ENCODE measurements around the gene METAP2. TPM values are rescaled to one million over a fixed set of nuclear protein-coding genes. Genes with fewer than 3 reads are reported as not detected.

The METAP2 gene
- total and polyA plus RNA-seq, 2 experiments from 2014 or later = 111 to 159 TPM

DNA sequence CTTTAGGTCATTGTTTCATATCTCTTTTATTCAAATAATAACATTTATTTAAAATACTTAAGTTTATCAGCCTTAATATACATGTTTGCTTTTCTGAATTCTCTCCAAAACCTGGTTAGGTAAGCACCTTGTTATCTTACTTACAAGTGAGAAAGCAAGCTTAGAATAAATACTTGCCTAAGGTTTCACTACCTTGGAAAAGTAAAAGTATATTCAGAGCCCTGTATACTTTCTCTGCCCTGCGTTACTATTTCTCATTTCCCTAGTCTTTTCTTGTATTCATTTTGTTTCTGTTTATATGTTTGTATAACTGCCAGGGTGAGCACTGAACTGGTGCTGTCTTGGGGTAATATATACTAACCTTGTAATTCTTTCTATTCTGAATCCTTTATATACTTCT, 21.5 kb downstream of the METAP2 start:
- Histone ChIP-seq H3K4me3 (no peak overlapping the region), H2AFZ (no peak overlapping the region), H3K79me2 (replicated peaks; ENCODE audit: insufficient read depth) (peaks cover 47% of the 10 kb centered on the region), H3K36me3 (ENCODE audit: insufficient read depth) (peaks cover 54% of the 10 kb centered on the region), H3K4me1 (ENCODE audit: insufficient read depth) (no peaks in the 10 kb centered on the region), H3K27ac (ENCODE audit: low read depth) (no peak overlapping the region), H4K20me1 (replicated peaks; ENCODE audit: insufficient read depth) (peaks cover 5% of the 10 kb centered on the region), H3F3A (replicated peaks; ENCODE audit: low read depth) (no peaks in the 10 kb centered on the region), H3K4me2 (no peak overlapping the region), H3K9me2 (ENCODE audit: insufficient read depth) (no peaks in the 10 kb centered on the region), H3K27me3 (ENCODE audit: insufficient read depth) (no peaks in the 10 kb centered on the region)
- H3K36me3 Mint-ChIP-seq (ENCODE audit: low read depth) = peaks cover 71% of the 10 kb centered on the region
- DNase-seq (ENCODE audit: low spot score) (no peak), ATAC-seq (no peak)
- no peaks in the 10 kb centered on the region for H3K4me1 Mint-ChIP-seq
- TF ChIP-seq, protein P1, sequence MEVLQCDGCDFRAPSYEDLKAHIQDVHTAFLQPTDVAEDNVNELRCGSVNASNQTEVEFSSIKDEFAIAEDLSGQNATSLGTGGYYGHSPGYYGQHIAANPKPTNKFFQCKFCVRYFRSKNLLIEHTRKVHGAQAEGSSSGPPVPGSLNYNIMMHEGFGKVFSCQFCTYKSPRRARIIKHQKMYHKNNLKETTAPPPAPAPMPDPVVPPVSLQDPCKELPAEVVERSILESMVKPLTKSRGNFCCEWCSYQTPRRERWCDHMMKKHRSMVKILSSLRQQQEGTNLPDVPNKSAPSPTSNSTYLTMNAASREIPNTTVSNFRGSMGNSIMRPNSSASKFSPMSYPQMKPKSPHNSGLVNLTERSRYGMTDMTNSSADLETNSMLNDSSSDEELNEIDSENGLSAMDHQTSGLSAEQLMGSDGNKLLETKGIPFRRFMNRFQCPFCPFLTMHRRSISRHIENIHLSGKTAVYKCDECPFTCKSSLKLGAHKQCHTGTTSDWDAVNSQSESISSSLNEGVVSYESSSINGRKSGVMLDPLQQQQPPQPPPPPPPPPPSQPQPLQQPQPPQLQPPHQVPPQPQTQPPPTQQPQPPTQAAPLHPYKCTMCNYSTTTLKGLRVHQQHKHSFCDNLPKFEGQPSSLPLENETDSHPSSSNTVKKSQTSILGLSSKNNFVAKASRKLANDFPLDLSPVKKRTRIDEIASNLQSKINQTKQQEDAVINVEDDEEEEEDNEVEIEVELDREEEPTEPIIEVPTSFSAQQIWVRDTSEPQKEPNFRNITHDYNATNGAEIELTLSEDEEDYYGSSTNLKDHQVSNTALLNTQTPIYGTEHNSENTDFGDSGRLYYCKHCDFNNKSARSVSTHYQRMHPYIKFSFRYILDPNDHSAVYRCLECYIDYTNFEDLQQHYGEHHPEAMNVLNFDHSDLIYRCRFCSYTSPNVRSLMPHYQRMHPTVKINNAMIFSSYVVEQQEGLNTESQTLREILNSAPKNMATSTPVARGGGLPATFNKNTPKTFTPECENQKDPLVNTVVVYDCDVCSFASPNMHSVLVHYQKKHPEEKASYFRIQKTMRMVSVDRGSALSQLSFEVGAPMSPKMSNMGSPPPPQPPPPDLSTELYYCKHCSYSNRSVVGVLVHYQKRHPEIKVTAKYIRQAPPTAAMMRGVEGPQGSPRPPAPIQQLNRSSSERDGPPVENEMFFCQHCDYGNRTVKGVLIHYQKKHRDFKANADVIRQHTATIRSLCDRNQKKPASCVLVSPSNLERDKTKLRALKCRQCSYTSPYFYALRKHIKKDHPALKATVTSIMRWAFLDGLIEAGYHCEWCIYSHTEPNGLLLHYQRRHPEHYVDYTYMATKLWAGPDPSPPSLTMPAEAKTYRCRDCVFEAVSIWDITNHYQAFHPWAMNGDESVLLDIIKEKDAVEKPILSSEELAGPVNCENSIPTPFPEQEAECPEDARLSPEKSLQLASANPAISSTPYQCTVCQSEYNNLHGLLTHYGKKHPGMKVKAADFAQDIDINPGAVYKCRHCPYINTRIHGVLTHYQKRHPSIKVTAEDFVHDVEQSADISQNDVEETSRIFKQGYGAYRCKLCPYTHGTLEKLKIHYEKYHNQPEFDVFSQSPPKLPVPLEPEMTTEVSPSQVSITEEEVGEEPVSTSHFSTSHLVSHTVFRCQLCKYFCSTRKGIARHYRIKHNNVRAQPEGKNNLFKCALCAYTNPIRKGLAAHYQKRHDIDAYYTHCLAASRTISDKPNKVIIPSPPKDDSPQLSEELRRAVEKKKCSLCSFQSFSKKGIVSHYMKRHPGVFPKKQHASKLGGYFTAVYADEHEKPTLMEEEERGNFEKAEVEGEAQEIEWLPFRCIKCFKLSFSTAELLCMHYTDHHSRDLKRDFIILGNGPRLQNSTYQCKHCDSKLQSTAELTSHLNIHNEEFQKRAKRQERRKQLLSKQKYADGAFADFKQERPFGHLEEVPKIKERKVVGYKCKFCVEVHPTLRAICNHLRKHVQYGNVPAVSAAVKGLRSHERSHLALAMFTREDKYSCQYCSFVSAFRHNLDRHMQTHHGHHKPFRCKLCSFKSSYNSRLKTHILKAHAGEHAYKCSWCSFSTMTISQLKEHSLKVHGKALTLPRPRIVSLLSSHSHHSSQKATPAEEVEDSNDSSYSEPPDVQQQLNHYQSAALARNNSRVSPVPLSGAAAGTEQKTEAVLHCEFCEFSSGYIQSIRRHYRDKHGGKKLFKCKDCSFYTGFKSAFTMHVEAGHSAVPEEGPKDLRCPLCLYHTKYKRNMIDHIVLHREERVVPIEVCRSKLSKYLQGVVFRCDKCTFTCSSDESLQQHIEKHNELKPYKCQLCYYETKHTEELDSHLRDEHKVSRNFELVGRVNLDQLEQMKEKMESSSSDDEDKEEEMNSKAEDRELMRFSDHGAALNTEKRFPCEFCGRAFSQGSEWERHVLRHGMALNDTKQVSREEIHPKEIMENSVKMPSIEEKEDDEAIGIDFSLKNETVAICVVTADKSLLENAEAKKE (CRISPR knock-in tag; IDR thresholded peaks at IDR 0.05) = no peak
- TF ChIP-seq EZH2phosphoT487 (IDR thresholded peaks at IDR 0.05; ENCODE audit: unreplicated experiment) (no peak), ZNF331 (CRISPR knock-in tag; IDR thresholded peaks at IDR 0.05; ENCODE audit: low read depth) (no peak), JUNB (IDR thresholded peaks at IDR 0.05; ENCODE audit: unreplicated experiment) (no peak), CREB1 (CRISPR knock-in tag; IDR thresholded peaks at IDR 0.05; ENCODE audit: low read depth) (no peak), EZH2 (IDR thresholded peaks at IDR 0.05; ENCODE audit: low read depth, unreplicated experiment) (no peak), POLR2AphosphoS5 (IDR thresholded peaks at IDR 0.05; ENCODE audit: low read depth) (no peak), NANOG (IDR thresholded peaks at IDR 0.05; ENCODE audit: borderline replicate concordance) (no peak), STAT1 (IDR thresholded peaks at IDR 0.05; ENCODE audit: unreplicated experiment) (no peak), ZNF114 (CRISPR knock-in tag; IDR thresholded peaks at IDR 0.05) (no peak)
- TF ChIP-seq, protein P2, sequence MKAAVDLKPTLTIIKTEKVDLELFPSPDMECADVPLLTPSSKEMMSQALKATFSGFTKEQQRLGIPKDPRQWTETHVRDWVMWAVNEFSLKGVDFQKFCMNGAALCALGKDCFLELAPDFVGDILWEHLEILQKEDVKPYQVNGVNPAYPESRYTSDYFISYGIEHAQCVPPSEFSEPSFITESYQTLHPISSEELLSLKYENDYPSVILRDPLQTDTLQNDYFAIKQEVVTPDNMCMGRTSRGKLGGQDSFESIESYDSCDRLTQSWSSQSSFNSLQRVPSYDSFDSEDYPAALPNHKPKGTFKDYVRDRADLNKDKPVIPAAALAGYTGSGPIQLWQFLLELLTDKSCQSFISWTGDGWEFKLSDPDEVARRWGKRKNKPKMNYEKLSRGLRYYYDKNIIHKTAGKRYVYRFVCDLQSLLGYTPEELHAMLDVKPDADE (IDR thresholded peaks at IDR 0.05) = no peak
- TF ChIP-seq, protein P3, sequence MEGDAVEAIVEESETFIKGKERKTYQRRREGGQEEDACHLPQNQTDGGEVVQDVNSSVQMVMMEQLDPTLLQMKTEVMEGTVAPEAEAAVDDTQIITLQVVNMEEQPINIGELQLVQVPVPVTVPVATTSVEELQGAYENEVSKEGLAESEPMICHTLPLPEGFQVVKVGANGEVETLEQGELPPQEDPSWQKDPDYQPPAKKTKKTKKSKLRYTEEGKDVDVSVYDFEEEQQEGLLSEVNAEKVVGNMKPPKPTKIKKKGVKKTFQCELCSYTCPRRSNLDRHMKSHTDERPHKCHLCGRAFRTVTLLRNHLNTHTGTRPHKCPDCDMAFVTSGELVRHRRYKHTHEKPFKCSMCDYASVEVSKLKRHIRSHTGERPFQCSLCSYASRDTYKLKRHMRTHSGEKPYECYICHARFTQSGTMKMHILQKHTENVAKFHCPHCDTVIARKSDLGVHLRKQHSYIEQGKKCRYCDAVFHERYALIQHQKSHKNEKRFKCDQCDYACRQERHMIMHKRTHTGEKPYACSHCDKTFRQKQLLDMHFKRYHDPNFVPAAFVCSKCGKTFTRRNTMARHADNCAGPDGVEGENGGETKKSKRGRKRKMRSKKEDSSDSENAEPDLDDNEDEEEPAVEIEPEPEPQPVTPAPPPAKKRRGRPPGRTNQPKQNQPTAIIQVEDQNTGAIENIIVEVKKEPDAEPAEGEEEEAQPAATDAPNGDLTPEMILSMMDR (conservative IDR thresholded peaks at IDR 0.05; ENCODE audit: low read depth in 2 of 2) = no peak
- TF ChIP-seq, protein P4, sequence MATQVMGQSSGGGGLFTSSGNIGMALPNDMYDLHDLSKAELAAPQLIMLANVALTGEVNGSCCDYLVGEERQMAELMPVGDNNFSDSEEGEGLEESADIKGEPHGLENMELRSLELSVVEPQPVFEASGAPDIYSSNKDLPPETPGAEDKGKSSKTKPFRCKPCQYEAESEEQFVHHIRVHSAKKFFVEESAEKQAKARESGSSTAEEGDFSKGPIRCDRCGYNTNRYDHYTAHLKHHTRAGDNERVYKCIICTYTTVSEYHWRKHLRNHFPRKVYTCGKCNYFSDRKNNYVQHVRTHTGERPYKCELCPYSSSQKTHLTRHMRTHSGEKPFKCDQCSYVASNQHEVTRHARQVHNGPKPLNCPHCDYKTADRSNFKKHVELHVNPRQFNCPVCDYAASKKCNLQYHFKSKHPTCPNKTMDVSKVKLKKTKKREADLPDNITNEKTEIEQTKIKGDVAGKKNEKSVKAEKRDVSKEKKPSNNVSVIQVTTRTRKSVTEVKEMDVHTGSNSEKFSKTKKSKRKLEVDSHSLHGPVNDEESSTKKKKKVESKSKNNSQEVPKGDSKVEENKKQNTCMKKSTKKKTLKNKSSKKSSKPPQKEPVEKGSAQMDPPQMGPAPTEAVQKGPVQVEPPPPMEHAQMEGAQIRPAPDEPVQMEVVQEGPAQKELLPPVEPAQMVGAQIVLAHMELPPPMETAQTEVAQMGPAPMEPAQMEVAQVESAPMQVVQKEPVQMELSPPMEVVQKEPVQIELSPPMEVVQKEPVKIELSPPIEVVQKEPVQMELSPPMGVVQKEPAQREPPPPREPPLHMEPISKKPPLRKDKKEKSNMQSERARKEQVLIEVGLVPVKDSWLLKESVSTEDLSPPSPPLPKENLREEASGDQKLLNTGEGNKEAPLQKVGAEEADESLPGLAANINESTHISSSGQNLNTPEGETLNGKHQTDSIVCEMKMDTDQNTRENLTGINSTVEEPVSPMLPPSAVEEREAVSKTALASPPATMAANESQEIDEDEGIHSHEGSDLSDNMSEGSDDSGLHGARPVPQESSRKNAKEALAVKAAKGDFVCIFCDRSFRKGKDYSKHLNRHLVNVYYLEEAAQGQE (IDR thresholded peaks at IDR 0.05; ENCODE audit: unreplicated experiment) = no peak
- peaks cover 2% of the 10 kb centered on the region for H3K27me3 Mint-ChIP-seq (ENCODE audit: insufficient read depth, low read depth, poor library complexity)
- no peaks in the 10 kb centered on the region for H3K9me3 Mint-ChIP-seq
- H3K27ac Mint-ChIP-seq = no peak overlapping the region
- no peak overlapping the region for H3K4me3 Mint-ChIP-seq

All from GM23338 (cell line).